CD8-positive, alpha-beta memory T cell (primary cell): ENCODE results near the gene FAM25A. TPM values are rescaled to one million over a fixed set of nuclear protein-coding genes. Genes with fewer than 3 reads are reported as not detected.
"Not testable (repeated sequence)": the region's sequence is repeated elsewhere in the genome, so short reads cannot be mapped to it uniquely, and the experiment has no call there.

Experiments used
- CTCF ChIA-PET: fragments of 350-600 bp; sonication (Branson Sonifier 250); formaldehyde crosslinking; loops from one replicate; lab custom pipeline; 2021; ENCODE audit warnings: antibody characterized with exemption; lab: Charles Lee
- POLR2A ChIA-PET: fragments of 350-600 bp; sonication (Branson Sonifier 250); formaldehyde crosslinking; loops from one replicate; lab custom pipeline; 2021; ENCODE audit warnings: antibody characterized with exemption; lab: Charles Lee
- DNase-seq, 5 donors: peaks; one replicate each; pipeline versions ENCODE4 v3.0.0 to v3.0.0-alpha.2; 2020 to 2022; ENCODE audit warnings: mixed read lengths in 1 of 5
- H3K27ac ChIP-seq: one replicate; pipeline ENCODE4 v1.7.0; 2013; ENCODE audit warnings: low read depth, mild to moderate bottlenecking, low read length, moderate library complexity
- H3K27me3 ChIP-seq: 2 replicates; pipeline ENCODE4 v1.7.0; 2013; ENCODE audit warnings: low read length, mild to moderate bottlenecking; ENCODE audit not compliant: insufficient read depth, poor library complexity, severe bottlenecking
- H3K36me3 ChIP-seq: 2 replicates; pipeline ENCODE4 v1.7.0; 2013; ENCODE audit warnings: mild to moderate bottlenecking, low read length, moderate library complexity; ENCODE audit not compliant: insufficient read depth
- H3K4me1 ChIP-seq: 2 replicates; pipeline ENCODE4 v1.7.0; 2013; ENCODE audit warnings: mild to moderate bottlenecking, low read length, moderate library complexity; ENCODE audit not compliant: insufficient read depth
- H3K4me3 ChIP-seq: 2 replicates; pipeline ENCODE4 v1.7.0; 2013; ENCODE audit warnings: mild to moderate bottlenecking, low read length
- H3K9me3 ChIP-seq: 2 replicates; pipeline ENCODE4 v1.7.0; 2013; ENCODE audit warnings: mild to moderate bottlenecking, low read length
- H3K27ac Mint-ChIP-seq, 8 donors: one replicate each; pipeline ENCODE4 v1.8.0; 2020 to 2021; ENCODE audit warnings: mixed read lengths in 8 of 8, mild to moderate bottlenecking in 6 of 8, inconsistent platforms in 3 of 8, moderate library complexity in 3 of 8
- H3K27me3 Mint-ChIP-seq, 2 donors: one replicate each; pipeline ENCODE4 v1.8.0; 2020 to 2021; ENCODE audit warnings: mixed read lengths in 2 of 2, mild to moderate bottlenecking in 1 of 2, moderate library complexity in 1 of 2
- H3K36me3 Mint-ChIP-seq, 3 donors: one replicate each; pipeline ENCODE4 v1.8.0; 2020 to 2021; ENCODE audit warnings: mixed read lengths in 3 of 3, inconsistent platforms in 1 of 3, mild to moderate bottlenecking in 1 of 3
- H3K4me1 Mint-ChIP-seq, 3 donors: one replicate each; pipeline ENCODE4 v1.8.0; 2020 to 2021; ENCODE audit warnings: mixed read lengths in 3 of 3, inconsistent platforms in 1 of 3, mild to moderate bottlenecking in 1 of 3
- H3K4me3 Mint-ChIP-seq, 7 donors: one replicate each; pipeline ENCODE4 v1.8.0; 2020 to 2021; ENCODE audit warnings: mixed read lengths in 7 of 7, mild to moderate bottlenecking in 6 of 7, moderate library complexity in 4 of 7, inconsistent platforms in 2 of 7
- H3K9me3 Mint-ChIP-seq, 5 donors: one replicate each; pipeline ENCODE4 v1.8.0; 2020 to 2022; ENCODE audit warnings: mixed read lengths in 5 of 5, mild to moderate bottlenecking in 3 of 5, moderate library complexity in 2 of 5, inconsistent platforms in 1 of 5
- polyA plus RNA-seq: library from polyadenylated mRNA; unstranded; fragments of 300-500 nt; fragmentation: Illumina TruSeq; gene quantifications from one replicate; pipeline ENCODE4 v1.2.3, GENCODE V29; 2021
- total RNA-seq, 2 experiments: library from RNA; stranded (reverse); gene quantifications; one replicate each; pipeline ENCODE4 v1.2.3, GENCODE V29; 2021

FAM25A gene
- total and polyA plus RNA-seq, 3 experiments from 2014 or later = not detected

DNA sequence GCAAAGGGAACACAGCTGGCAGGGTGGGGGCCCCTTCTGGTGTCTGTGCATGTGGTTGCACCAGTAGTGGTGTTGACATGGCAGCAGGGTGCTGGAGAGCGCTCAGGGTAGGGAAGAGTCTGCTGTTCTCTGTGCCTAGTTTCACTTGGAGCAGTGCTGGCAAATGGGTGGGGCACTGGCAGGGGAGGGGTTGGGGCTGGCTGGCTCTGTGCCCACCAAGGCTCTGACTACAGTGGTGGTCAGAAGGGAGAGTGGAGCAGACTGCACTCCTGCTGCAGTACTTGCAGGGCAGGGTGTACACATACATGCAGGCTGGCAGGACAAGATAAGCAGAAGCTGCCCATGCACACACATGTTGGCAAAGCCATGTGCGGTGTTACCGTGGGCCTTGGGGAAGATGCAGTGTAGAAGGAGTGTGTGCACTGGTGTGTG is 18.2 kb downstream of the FAM25A start:
- Histone ChIP-seq H3K27me3 (no peaks in the 10 kb centered on the region), H3K36me3 (no peaks in the 10 kb centered on the region), H3K4me1 (no peaks in the 10 kb centered on the region), H3K27ac (no peak overlapping the region), H3K9me3 (no peaks in the 10 kb centered on the region), H3K4me3 (no peak overlapping the region)
- ChIA-PET POLR2A (interaction anchor here (0.8 kb wide), 1 partner anchor 62 kb away, joined by 3 read pairs; no protein-coding TSS in a partner anchor), CTCF (no interaction called here)
- H3K9me3 Mint-ChIP-seq = peaks cover 0 to 4% (median 0%) of the 10 kb centered on the region in 5 donors
- no peaks in the 10 kb centered on the region for H3K4me1 Mint-ChIP-seq
- peaks cover 2 to 4% of the 10 kb centered on the region in 2 donors for H3K27me3 Mint-ChIP-seq
- DNase-seq = no peak
- peak overlapping the region in 1 of 8 donors; percentile 71 for H3K27ac Mint-ChIP-seq
- H3K36me3 Mint-ChIP-seq = peaks cover 1 to 17% (median 6%) of the 10 kb centered on the region in 3 donors
- H3K4me3 Mint-ChIP-seq = no peak overlapping the region

DNA sequence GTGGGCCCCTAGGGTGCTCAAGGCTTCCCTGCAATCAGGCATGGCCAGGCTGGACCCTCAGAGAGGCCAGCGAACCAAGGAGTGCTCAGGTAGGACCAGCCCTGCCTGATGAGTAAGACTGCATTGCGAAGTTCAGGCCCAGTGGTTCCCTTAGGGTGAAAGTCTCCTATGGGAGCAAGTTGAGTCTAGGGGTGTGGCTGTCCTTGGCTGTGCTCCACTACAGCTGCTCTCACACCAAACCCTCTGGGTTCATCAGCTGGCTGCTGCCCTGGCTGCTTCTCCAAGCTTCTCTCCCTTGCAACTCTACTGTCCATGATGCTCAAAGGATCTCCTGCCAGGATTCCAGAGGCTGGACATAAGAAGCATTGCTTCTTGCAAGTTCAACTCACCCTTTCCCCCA is 18.7 kb downstream of the FAM25A start:
- H3K4me3 Mint-ChIP-seq = no peak overlapping the region
- peak overlapping the region in 1 of 8 donors; percentile 41 for H3K27ac Mint-ChIP-seq
- peaks cover 2 to 4% of the 10 kb centered on the region in 2 donors for H3K27me3 Mint-ChIP-seq
- Histone ChIP-seq H3K27me3 (no peaks in the 10 kb centered on the region), H3K27ac (no peak overlapping the region), H3K4me1 (no peaks in the 10 kb centered on the region), H3K36me3 (no peaks in the 10 kb centered on the region), H3K9me3 (no peaks in the 10 kb centered on the region), H3K4me3 (no peak overlapping the region)
- peaks cover 0 to 4% (median 0%) of the 10 kb centered on the region in 5 donors for H3K9me3 Mint-ChIP-seq
- H3K4me1 Mint-ChIP-seq = no peaks in the 10 kb centered on the region
- ChIA-PET CTCF (no interaction called here), POLR2A (interaction anchor here (0.8 kb wide), 1 partner anchor 62 kb away, joined by 3 read pairs; no protein-coding TSS in a partner anchor)
- DNase-seq = no peak
- peaks cover 1 to 17% (median 7%) of the 10 kb centered on the region in 3 donors for H3K36me3 Mint-ChIP-seq

DNA sequence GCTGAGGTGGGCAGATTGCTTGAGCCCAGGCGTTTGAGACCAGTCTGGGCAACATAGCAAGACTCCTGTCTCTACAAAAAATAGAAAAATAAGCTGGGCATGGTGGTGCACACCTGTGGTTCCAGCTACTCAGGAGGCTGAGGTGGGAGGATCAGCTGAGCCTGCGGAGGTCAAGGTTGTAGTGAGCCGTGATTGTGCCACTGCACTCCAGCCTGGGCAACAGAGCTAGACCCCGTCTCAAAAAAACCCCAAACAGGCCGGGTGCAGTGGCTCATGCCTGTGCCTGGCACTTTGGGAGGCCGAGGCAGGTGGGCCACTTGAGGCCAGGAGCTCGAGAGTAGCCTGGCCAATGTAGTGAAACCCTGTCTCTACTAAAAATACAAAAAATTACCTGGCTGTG is 23.5 kb downstream of the FAM25A start:
- H3K27me3 ChIP-seq, DNase-seq, H3K27ac Mint-ChIP-seq, H3K9me3 ChIP-seq, H3K4me3 Mint-ChIP-seq, H3K4me1 ChIP-seq, H3K27ac ChIP-seq, H3K27me3 Mint-ChIP-seq, H3K36me3 ChIP-seq, H3K4me1 Mint-ChIP-seq, H3K9me3 Mint-ChIP-seq, POLR2A ChIA-PET, H3K4me3 ChIP-seq: not testable (repeated sequence)
- H3K36me3 Mint-ChIP-seq = peaks cover 11 to 29% (median 24%) of the 10 kb centered on the region in 3 donors
- CTCF ChIA-PET = interaction anchor here (1.4 kb wide), 1 partner anchor 11 kb away, joined by 4 read pairs; no protein-coding TSS in a partner anchor

DNA sequence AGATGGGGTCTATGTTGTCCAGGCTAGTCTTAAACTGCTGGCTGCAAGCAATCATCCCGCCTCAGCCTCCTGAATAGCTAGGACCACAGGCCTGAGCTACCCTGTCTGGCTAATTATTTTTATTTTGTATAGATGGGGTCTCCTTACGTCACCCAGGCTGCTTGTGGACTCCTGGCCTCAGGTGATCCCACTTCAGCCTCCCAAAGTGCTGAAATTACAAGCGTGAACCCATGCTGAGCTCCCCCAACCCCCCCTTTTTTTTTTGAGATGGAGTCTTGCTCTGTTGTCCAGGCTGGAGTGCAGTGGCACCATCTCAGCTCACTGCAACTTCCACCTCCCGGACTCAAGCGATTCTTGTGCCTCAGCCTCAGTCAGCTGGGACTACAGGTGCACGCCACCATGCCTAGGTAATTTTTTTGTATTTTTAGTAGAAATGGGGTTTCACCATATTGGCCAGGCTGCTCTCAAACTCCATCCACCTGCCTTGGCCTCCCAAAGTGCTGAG is 25.4 kb downstream of the FAM25A start:
- Mint-ChIP-seq H3K36me3 (peaks cover 16 to 45% (median 17%) of the 10 kb centered on the region in 3 donors), H3K4me3 (no peak overlapping the region), H3K27me3 (no peaks in the 10 kb centered on the region), H3K27ac (no peak overlapping the region), H3K9me3 (no peaks in the 10 kb centered on the region), H3K4me1 (no peaks in the 10 kb centered on the region)
- Histone ChIP-seq H3K4me3 (no peak overlapping the region), H3K36me3 (no peaks in the 10 kb centered on the region), H3K4me1 (no peaks in the 10 kb centered on the region), H3K27me3 (no peaks in the 10 kb centered on the region), H3K27ac (no peak overlapping the region), H3K9me3 (no peaks in the 10 kb centered on the region)
- ChIA-PET CTCF (no interaction called here), POLR2A (no interaction called here)
- DNase-seq = no peak

DNA sequence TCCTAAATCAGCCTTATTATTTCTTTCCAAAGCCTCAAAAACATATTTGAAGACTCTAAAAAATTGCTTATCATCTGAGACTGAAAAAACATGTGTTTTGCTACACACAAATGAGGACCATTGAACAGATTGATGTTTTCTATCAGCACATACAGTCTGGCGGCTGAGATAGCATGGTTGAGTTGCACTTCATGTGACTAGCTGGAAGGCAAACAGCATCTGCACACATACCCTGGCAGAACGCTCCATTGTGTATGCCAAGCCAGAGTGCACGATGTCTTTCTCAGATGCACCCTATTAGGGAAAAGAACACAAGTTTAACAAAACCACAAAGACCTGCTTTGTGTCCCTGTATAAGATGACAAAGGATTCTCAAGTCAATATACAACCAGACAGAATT is 33.0 kb downstream of the FAM25A start:
- Mint-ChIP-seq H3K27ac (peak overlapping the region in 1 of 8 donors; percentile 15), H3K9me3 (no peaks in the 10 kb centered on the region), H3K27me3 (no peaks in the 10 kb centered on the region), H3K36me3 (peaks cover 0 to 55% (median 22%) of the 10 kb centered on the region in 3 donors), H3K4me1 (peaks cover 0 to 1% (median 0%) of the 10 kb centered on the region in 3 donors), H3K4me3 (no peak overlapping the region)
- Histone ChIP-seq H3K27me3 (no peaks in the 10 kb centered on the region), H3K9me3 (no peaks in the 10 kb centered on the region), H3K27ac (no peak overlapping the region), H3K36me3 (peaks cover 34% of the 10 kb centered on the region), H3K4me3 (no peak overlapping the region), H3K4me1 (no peaks in the 10 kb centered on the region)
- no peak for DNase-seq
- ChIA-PET CTCF (no interaction called here), POLR2A (no interaction called here)

DNA sequence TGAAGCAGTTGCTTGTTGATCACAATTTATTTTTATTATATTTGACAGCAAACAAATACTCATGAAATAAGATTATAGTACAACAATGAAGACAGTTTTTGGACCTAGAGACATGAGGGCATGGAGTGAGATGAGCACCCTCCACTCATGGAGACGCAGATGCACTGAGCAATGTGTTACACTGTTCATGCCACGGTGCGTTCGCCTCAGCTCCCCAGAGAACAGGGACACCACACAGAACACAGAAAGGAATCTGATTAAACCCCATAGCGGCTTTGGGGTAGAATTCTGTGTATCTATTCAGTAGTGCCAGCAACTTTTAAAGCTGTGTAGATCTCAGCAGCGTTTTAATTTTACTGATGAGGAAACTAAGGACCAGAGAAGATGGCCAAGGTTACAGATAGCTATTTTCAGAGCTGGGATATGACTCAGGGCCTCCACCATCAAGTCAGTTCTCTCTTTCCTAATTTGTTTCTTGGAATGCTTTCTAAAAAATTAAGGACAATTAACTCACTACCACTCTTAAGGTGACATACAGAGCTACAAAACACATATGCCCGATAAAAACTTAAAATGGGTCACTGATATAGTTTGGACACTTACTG is 33.6 kb downstream of the FAM25A start:
- Mint-ChIP-seq H3K4me1 (peaks cover 0 to 1% (median 0%) of the 10 kb centered on the region in 3 donors), H3K27me3 (no peaks in the 10 kb centered on the region), H3K9me3 (no peaks in the 10 kb centered on the region), H3K27ac (no peak overlapping the region), H3K4me3 (no peak overlapping the region), H3K36me3 (peaks cover 0 to 54% (median 18%) of the 10 kb centered on the region in 3 donors)
- Histone ChIP-seq H3K27ac (no peak overlapping the region), H3K27me3 (no peaks in the 10 kb centered on the region), H3K36me3 (peaks cover 38% of the 10 kb centered on the region), H3K9me3 (no peaks in the 10 kb centered on the region), H3K4me3 (no peak overlapping the region), H3K4me1 (no peaks in the 10 kb centered on the region)
- CTCF ChIA-PET = interaction anchor here (1.5 kb wide), 1 partner anchor 10 kb away, joined by 4 read pairs; no protein-coding TSS in a partner anchor
- POLR2A ChIA-PET = no interaction called here
- DNase-seq = no peak

DNA sequence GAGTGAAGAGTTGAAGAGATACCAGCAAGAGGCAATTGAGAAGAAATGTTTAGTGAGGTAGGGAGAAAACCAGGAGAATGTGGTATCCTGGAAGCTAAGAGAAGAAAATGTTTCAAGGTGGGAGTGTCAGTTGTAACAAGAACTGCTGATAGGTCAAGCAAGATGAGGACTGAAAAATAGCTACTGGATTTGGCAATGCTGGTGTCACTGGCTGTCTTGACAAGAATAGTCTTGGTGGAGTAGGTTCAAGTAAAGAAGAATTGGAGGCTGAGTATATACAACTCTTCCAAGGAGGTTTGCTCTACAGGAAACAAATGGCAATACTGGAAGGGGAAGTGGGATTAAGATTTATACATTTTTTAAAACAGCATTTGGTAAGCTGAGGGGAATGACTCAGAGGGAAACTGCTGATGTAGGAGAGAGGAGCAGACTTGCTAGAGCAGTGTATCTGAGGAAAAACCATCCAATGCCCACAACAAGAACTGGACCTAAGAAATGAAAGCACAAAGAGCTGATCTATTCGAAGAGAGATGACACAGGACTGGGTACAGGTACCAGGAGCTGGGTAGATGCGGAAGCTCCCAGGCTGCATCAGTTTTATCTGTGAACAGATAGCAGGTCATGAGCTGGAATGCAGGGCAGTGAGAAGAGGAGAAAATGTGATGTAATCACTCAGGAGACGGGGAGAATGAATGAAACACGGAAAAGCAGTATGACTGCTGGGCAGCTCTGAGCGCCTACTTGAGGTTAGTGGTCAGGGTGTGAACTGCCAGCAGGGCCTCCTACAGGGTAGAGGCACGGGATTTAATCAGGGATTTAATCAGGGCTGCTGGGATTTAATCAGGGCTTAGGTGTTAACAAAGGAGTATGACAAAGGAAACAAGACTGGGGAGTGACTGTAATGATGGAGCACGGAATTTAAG is 34.5 kb downstream of the FAM25A start:
- H3K27ac Mint-ChIP-seq = no peak overlapping the region
- H3K4me1 ChIP-seq = no peaks in the 10 kb centered on the region
- H3K9me3 Mint-ChIP-seq = no peaks in the 10 kb centered on the region
- no peak overlapping the region for H3K4me3 ChIP-seq
- ChIA-PET CTCF (interaction anchor here (1.5 kb wide), 1 partner anchor 11 kb away, joined by 4 read pairs; no protein-coding TSS in a partner anchor), POLR2A (no interaction called here)
- peaks cover 46% of the 10 kb centered on the region for H3K36me3 ChIP-seq
- peaks cover 0 to 55% (median 16%) of the 10 kb centered on the region in 3 donors for H3K36me3 Mint-ChIP-seq
- H3K4me1 Mint-ChIP-seq = peaks cover 0 to 1% (median 0%) of the 10 kb centered on the region in 3 donors
- no peak overlapping the region for H3K27ac ChIP-seq
- no peaks in the 10 kb centered on the region for H3K27me3 Mint-ChIP-seq
- H3K27me3 ChIP-seq = no peaks in the 10 kb centered on the region
- no peak overlapping the region for H3K4me3 Mint-ChIP-seq
- DNase-seq = no peak
- no peaks in the 10 kb centered on the region for H3K9me3 ChIP-seq
